PC-9 (cell line): Measurements from ENCODE around the gene LRIG1. TPM values are rescaled to one million over a fixed set of nuclear protein-coding genes. Genes with fewer than 3 reads are reported as not detected.
A peak's percentile ranks its signal among the peaks of the same experiment; 100 is the strongest.

Source experiments
- BruUV-seq: library from RNA; stranded (reverse); fragments of 400-500 nt; replicated peaks from 2 replicates; lab custom pipeline; 2021; lab: Mats Ljungman, UMichigan
- CTCF ChIA-PET: fragments of 300-600 bp; sonication (Branson Sonifier 250); formaldehyde crosslinking; loops from one replicate; lab custom pipeline; 2022; ENCODE audit warnings: antibody characterized with exemption; lab: Charles Lee
- POLR2A ChIA-PET: fragments of 300-600 bp; sonication (Branson Sonifier 250); formaldehyde crosslinking; loops from one replicate; lab custom pipeline; 2022; ENCODE audit warnings: antibody characterized with exemption; ENCODE audit not compliant: unreplicated experiment; lab: Charles Lee
- DNase-seq, 2 experiments: peaks; one replicate each; pipeline versions ENCODE4 v3.0.0 to v3.0.0-alpha.2; 2015 to 2022; ENCODE audit warnings: mixed read lengths in 1 of 2
- H2AFZ ChIP-seq: fragments of 200-600 bp; sonication (generic); 2 replicates; pipeline ENCODE4 v1.8.1; 2017; ENCODE audit warnings: antibody characterized with exemption
- H3F3A ChIP-seq: fragments of 200-600 bp; sonication (generic); 2 replicates; pipeline ENCODE4 v1.8.1; 2017; ENCODE audit warnings: antibody characterized with exemption, mild to moderate bottlenecking, low read depth; ENCODE audit not compliant: insufficient read depth
- H3K27ac ChIP-seq: fragments of 200-600 bp; sonication (generic); 2 replicates; pipeline ENCODE4 v1.6.1; 2016; ENCODE audit warnings: mixed run types
- H3K27me3 ChIP-seq: fragments of 200-600 bp; sonication (generic); 2 replicates; pipeline ENCODE4 v1.6.1; 2016; ENCODE audit warnings: low read depth, mixed run types; ENCODE audit not compliant: insufficient read depth
- H3K36me3 ChIP-seq: fragments of 200-600 bp; sonication (generic); 2 replicates; pipeline ENCODE4 v1.6.1; 2016; ENCODE audit warnings: low read depth, mixed run types
- H3K4me1 ChIP-seq: fragments of 200-600 bp; sonication (generic); replicated peaks from 2 replicates; pipeline ENCODE4 v1.6.1; 2016; ENCODE audit warnings: mixed run types; ENCODE audit not compliant: insufficient read depth
- H3K4me2 ChIP-seq: fragments of 200-600 bp; sonication (generic); 2 replicates; pipeline ENCODE4 v1.6.1; 2017; ENCODE audit warnings: mixed run types
- H3K4me3 ChIP-seq: fragments of 200-600 bp; sonication (generic); 2 replicates; pipeline ENCODE4 v1.6.1; 2016; ENCODE audit warnings: mixed run types
- H3K79me2 ChIP-seq: fragments of 200-600 bp; sonication (generic); 2 replicates; pipeline ENCODE4 v1.6.1; 2017; ENCODE audit warnings: low read depth, mixed run types
- H3K9me2 ChIP-seq: fragments of 200-600 bp; sonication (generic); 2 replicates; pipeline ENCODE4 v1.8.1; 2017; ENCODE audit warnings: mild to moderate bottlenecking; ENCODE audit not compliant: insufficient read depth
- H3K9me3 ChIP-seq: fragments of 200-600 bp; sonication (generic); 2 replicates; pipeline ENCODE4 v1.8.1; 2016; ENCODE audit warnings: low read depth; ENCODE audit not compliant: insufficient read depth
- H4K20me1 ChIP-seq: fragments of 200-600 bp; sonication (generic); 2 replicates; pipeline ENCODE4 v1.8.1; 2017; ENCODE audit not compliant: insufficient read depth
- EZH2 ChIP-seq: fragments of 200-600 bp; sonication (generic); IDR thresholded peaks from 2 replicates; pipeline ENCODE4 v1.8.0; 2017; ENCODE audit warnings: antibody characterized with exemption, low read depth
- intact Hi-C: fragments of 100-400 bp; cut with micrococcal nuclease; formaldehyde crosslinking; loops from one replicate; pipeline ENCODE4 v1.10.0; 2022; ENCODE audit not compliant: unreplicated experiment
- total RNA-seq: library from RNA; stranded (reverse); gene quantifications from 2 replicates; pipeline ENCODE4 v1.2.3, GENCODE V29; 2021
- TF ChIP-seq, protein P1 (sequence below): fragments of 200-600 bp; sonication (generic); conservative IDR thresholded peaks from 2 replicates; pipeline ENCODE4 v1.6.1; 2017; ENCODE audit warnings: mixed run types, antibody characterized with exemption, mild to moderate bottlenecking, moderate library complexity

LRIG1 gene
- total RNA-seq, 1 experiment from 2014 or later: not detected

DNA sequence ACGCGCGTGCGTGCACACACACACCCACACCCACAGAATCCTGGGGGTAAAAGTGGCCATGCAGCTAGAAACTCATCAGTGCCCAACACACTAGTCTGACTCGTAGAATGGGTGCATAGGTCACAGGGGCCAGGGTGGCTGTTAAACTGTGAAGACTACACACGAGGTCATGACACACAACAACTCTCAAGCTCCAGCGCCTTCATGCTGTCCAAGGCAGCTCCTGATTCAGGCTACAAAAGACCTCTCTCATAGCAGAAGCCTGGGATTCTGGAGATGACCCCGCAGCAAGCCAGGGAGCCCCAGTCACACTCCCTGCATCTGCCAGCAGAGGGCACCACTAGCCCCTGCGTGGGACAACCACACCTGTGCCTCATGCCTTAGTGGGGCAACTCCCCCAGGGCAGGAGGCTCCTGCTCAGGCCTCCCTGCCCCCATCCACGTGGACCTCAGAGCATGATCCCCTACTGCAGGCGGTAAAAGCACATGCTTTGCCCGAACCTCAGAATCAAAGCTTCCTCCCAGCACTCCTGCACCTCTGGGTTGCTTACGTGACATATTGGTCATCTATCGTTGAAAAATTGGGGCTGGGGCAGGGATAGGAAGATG, 93.1 kb downstream of the LRIG1 start:
- Histone ChIP-seq H3K4me3 (no peak overlapping the region), H3K4me2 (no peak overlapping the region), H2AFZ (no peak overlapping the region), H3K27me3 (no peaks in the 10 kb centered on the region), H3K9me2 (no peaks in the 10 kb centered on the region), H3K36me3 (no peaks in the 10 kb centered on the region), H3K4me1 (peaks cover 4% of the 10 kb centered on the region; the same call in 1 of the 2 replicates), H3F3A (no peaks in the 10 kb centered on the region), H3K9me3 (no peaks in the 10 kb centered on the region), H3K27ac (no peak overlapping the region), H3K79me2 (no peaks in the 10 kb centered on the region), H4K20me1 (no peaks in the 10 kb centered on the region)
- no peak for TF ChIP-seq EZH2
- TF ChIP-seq, protein P1, sequence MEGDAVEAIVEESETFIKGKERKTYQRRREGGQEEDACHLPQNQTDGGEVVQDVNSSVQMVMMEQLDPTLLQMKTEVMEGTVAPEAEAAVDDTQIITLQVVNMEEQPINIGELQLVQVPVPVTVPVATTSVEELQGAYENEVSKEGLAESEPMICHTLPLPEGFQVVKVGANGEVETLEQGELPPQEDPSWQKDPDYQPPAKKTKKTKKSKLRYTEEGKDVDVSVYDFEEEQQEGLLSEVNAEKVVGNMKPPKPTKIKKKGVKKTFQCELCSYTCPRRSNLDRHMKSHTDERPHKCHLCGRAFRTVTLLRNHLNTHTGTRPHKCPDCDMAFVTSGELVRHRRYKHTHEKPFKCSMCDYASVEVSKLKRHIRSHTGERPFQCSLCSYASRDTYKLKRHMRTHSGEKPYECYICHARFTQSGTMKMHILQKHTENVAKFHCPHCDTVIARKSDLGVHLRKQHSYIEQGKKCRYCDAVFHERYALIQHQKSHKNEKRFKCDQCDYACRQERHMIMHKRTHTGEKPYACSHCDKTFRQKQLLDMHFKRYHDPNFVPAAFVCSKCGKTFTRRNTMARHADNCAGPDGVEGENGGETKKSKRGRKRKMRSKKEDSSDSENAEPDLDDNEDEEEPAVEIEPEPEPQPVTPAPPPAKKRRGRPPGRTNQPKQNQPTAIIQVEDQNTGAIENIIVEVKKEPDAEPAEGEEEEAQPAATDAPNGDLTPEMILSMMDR: peak; percentile 84
- POLR2A ChIA-PET: no interaction called here
- CTCF ChIA-PET: interaction anchor here (0.6 kb wide), 1 partner anchor 629 kb away, joined by 3 read pairs; no protein-coding TSS in a partner anchor
- DNase-seq: peak in 1 of 2 experiments; percentile 49
- intact Hi-C loops: loop anchor here (1.0 kb wide), 1 partner anchor 409 kb away; no protein-coding TSS in a partner anchor
- no TSS peak for BruUV-seq

DNA sequence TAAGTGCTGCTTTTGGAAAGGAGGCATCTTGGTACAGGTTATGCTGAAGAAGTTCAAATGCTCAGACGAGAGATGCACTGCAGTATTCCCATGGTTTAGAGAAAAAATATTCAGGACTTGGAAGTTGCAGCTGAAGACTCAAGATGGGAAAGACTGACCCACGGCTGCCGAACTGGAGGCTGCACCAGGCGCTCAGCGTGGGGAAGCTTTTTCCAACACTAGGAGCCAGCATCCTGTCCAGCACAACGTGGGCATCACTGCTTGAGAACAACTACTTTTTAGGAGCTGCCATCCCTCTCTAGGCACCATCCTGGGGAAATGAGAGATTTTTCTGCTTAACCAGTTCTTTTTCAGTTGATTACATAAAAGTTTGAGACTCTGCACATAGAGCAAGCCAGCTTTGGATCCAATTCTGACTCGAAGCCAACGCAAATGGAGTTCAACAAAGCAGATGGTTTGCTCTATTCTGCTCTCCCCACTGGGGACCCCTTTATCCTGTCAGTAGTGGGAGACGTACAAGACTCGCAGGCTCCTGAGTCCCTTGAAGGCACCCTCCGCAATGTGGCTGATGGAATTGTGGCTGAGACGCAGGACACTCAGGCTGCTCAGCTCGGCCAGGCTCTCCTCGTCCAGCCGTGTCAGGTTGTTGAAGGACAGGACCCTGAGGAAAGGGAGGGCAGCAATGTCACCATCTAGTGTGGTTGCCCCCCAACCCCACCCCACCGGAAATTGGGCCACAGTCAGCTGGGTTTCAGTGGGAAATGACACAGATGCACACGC, 93.8 kb downstream of the LRIG1 start:
- no peak overlapping the region for H2AFZ ChIP-seq
- no TSS peak for BruUV-seq
- H3K4me3 ChIP-seq: no peak overlapping the region
- ChIA-PET CTCF (no interaction called here), POLR2A (no interaction called here)
- H3F3A ChIP-seq: no peaks in the 10 kb centered on the region
- no peaks in the 10 kb centered on the region for H3K36me3 ChIP-seq
- H3K9me3 ChIP-seq: no peaks in the 10 kb centered on the region
- H3K4me2 ChIP-seq: no peak overlapping the region
- no peaks in the 10 kb centered on the region for H4K20me1 ChIP-seq
- H3K9me2 ChIP-seq: no peaks in the 10 kb centered on the region
- no peaks in the 10 kb centered on the region for H3K27me3 ChIP-seq
- DNase-seq: no peak
- no peaks in the 10 kb centered on the region for H3K79me2 ChIP-seq
- H3K4me1 ChIP-seq: peaks cover 4% of the 10 kb centered on the region; the same call in 1 of the 2 replicates
- no peak overlapping the region for H3K27ac ChIP-seq
- TF ChIP-seq, protein P1: no peak
- TF ChIP-seq EZH2: no peak
- intact Hi-C loops: loop anchor here (1.0 kb wide), 1 partner anchor 409 kb away; no protein-coding TSS in a partner anchor

DNA sequence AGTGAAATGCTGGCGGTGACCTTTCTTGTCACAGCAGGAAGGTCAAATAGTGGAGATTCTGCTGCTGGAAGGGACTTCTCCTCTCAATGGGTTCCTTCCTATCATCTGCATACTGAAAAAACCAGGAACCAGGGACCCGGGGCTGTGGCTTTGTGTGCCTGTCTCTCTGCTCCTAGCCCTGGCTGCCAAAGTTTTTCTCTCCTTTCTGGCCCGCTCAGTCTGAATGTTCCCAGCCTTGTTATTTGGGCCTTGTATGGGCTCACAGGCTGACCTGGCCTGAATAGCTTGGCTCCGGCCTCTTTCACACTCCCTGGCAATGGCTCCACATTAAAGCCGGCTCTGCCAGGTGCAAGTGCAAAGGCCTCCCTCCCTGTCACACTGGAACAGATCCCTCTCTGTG, 94.7 kb downstream of the LRIG1 start:
- CTCF ChIA-PET: no interaction called here
- TF ChIP-seq, protein P1: no peak
- no peak for TF ChIP-seq EZH2
- Histone ChIP-seq H3K4me2 (no peak overlapping the region), H3K27ac (no peak overlapping the region), H3K27me3 (no peaks in the 10 kb centered on the region), H3K4me1 (peaks cover 4% of the 10 kb centered on the region; the same call in 1 of the 2 replicates), H3K36me3 (no peaks in the 10 kb centered on the region), H3F3A (no peaks in the 10 kb centered on the region), H2AFZ (no peak overlapping the region), H3K79me2 (no peaks in the 10 kb centered on the region), H4K20me1 (no peaks in the 10 kb centered on the region), H3K9me3 (no peaks in the 10 kb centered on the region), H3K4me3 (no peak overlapping the region), H3K9me2 (no peaks in the 10 kb centered on the region)
- no TSS peak for BruUV-seq
- intact Hi-C loops: no loop called here
- POLR2A ChIA-PET: no interaction called here
- no peak for DNase-seq
